Transverse colon (tissue), 3 donors: Measurements from ENCODE around the gene SESN3.

Experiments used
- CTCF ChIP-seq, 5 experiments: fragments of 200-600 bp in 3 of 5; fragments of 450-650 bp in 2 of 5; sonication (generic) in 3 of 5; IDR thresholded peaks; 1 replicate in 2 of 5; 2 replicates in 3 of 5; pipeline ENCODE4 v1.5.1; 2016 to 2017; ENCODE audit warnings: antibody characterized with exemption in 5 of 5, inconsistent platforms in 3 of 5, mild to moderate bottlenecking in 2 of 5, moderate library complexity in 1 of 5
- EP300 ChIP-seq: sonication (generic); formaldehyde crosslinking; IDR thresholded peaks from one replicate; pipeline ENCODE4 v1.6.1; 2017; ENCODE audit warnings: antibody characterized with exemption, low read depth
- POLR2A ChIP-seq: fragments of 450-650 bp; IDR thresholded peaks from one replicate; pipeline ENCODE4 v1.6.1; 2016; ENCODE audit warnings: antibody characterized with exemption, mild to moderate bottlenecking, moderate library complexity

GRCh38 chr11:95148406-95148805 is 82.6 kb downstream of the SESN3 start:
- TF ChIP-seq EP300 = no peak
- no peak for TF ChIP-seq POLR2A
- TF ChIP-seq CTCF (IDR thresholded peaks at IDR 0.05) = no peak
